Mesodermal cell (in vitro differentiated cells): ENCODE results near the gene RYR2.

Source experiments
- H3K27ac ChIP-seq: 2 replicates; pipeline ENCODE4 v1.7.0; 2013; ENCODE audit warnings: mild to moderate bottlenecking, low read depth, low read length, moderate library complexity; ENCODE audit not compliant: severe bottlenecking
- H3K36me3 ChIP-seq: 2 replicates; pipeline ENCODE4 v1.7.1; 2013; ENCODE audit warnings: mild to moderate bottlenecking, low read length, moderate library complexity; ENCODE audit not compliant: control insufficient read depth, insufficient read depth
- H3K4me1 ChIP-seq: one replicate; pipeline ENCODE4 v1.7.1; 2013; ENCODE audit warnings: mild to moderate bottlenecking, low read length; ENCODE audit not compliant: insufficient read depth, control insufficient read depth, poor library complexity, severe bottlenecking
- H3K4me3 ChIP-seq: 2 replicates; pipeline ENCODE4 v1.7.0; 2013; ENCODE audit warnings: low read length, control low read depth, mild to moderate bottlenecking; ENCODE audit not compliant: insufficient read depth, poor library complexity, severe bottlenecking; ENCODE audit errors: extremely low read depth
- H3K9me3 ChIP-seq: 2 replicates; pipeline ENCODE4 v1.7.1; 2013; ENCODE audit warnings: mild to moderate bottlenecking, low read length, moderate library complexity; ENCODE audit not compliant: control insufficient read depth
- WGBS, 2 experiments: methylation state at CpG; one replicate each; pipeline ENCODE4 v1.1.5; 2013; ENCODE audit warnings: missing lambda C conversion rate in 2 of 2; ENCODE audit not compliant: insufficient coverage in 2 of 2; 5-methylcytosine and 5-hydroxymethylcytosine counted together

RYR2 gene

GRCh38 chr1:237428809-237429208 is 386.8 kb downstream of the RYR2 start:
- H3K27ac ChIP-seq, result no peak overlapping the region
- no peaks in the 10 kb centered on the region for H3K4me1 ChIP-seq
- H3K9me3 ChIP-seq, result no peaks in the 10 kb centered on the region
- WGBS, 2 experiments, result 80 to 100% methylated on average over 1 of the region's 4 CpGs
- no peaks in the 10 kb centered on the region for H3K36me3 ChIP-seq
- no peak overlapping the region for H3K4me3 ChIP-seq

- Histone ChIP-seq H3K36me3 (no peaks in the 10 kb centered on the region), H3K9me3 (no peaks in the 10 kb centered on the region), H3K4me3 (no peak overlapping the region), H3K4me1 (no peaks in the 10 kb centered on the region), H3K27ac (no peak overlapping the region)
- WGBS, 2 experiments, result 80 to 90% methylated on average over 2 to 3 of the region's 3 CpGs
Observed at GRCh38 chr1:237429252-237429651, 387.3 kb downstream of the RYR2 start.

DNA sequence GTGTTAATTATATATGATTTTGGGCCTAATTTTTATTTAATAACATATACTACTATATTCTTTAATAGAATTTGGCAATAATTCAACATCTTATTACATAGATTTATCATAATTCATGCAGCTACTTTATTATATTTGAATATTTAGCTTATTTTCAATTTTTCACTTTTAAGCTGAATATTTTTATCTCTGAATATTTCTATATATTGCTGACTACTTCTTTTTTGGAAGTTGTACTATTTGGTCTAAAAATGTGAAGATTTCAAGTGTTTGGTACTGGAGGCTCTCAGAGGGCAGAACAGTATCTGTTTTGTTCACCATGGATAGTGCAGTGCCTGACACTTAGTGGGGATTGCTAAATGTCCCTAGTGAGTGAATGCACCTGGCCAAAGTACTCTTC is 389.5 kb downstream of the RYR2 start:
- no peaks in the 10 kb centered on the region for H3K4me1 ChIP-seq
- no peak overlapping the region for H3K4me3 ChIP-seq
- H3K27ac ChIP-seq, result no peak overlapping the region
- H3K9me3 ChIP-seq, result no peaks in the 10 kb centered on the region
- H3K36me3 ChIP-seq, result no peaks in the 10 kb centered on the region

GRCh38 chr1:237440346-237440745 is 398.4 kb downstream of the RYR2 start:
- H3K27ac ChIP-seq, result no peak overlapping the region
- no peaks in the 10 kb centered on the region for H3K9me3 ChIP-seq
- no peaks in the 10 kb centered on the region for H3K36me3 ChIP-seq
- H3K4me1 ChIP-seq, result no peaks in the 10 kb centered on the region
- no CpG with 5 or more reads among the region's 2 CpGs for WGBS, 2 experiments
- no peak overlapping the region for H3K4me3 ChIP-seq

DNA sequence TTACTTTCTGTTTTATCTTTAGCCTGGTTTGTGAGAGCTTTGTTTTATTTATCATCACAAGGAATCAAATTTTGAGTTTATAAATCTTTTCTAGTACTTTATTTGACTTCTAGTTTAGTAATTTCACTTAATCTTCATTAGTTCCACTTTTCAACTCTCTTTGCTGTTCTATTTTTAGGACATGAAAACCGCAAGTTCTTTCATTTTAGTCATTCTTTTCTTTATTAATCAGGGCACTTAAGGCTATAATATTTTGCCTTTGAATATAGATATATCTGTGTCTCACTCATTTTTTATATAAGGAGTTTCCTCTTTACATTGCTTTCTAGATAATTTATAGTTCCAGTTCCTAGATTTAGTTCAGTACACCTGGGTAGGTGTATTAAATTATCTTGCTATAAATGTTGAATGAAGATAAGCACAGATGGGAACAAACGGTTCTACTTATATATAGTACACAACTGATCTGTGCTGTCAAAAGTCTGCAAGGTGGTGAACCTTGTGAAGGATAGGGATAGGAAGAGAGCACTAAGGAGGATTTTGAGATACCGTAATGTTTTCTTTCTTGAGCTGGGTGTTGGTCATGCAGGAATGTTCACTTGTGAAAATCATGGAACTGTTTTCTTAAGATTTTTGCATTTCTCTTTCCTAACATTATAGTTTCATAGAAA is 402.3 kb downstream of the RYR2 start:
- Histone ChIP-seq H3K9me3 (no peaks in the 10 kb centered on the region), H3K4me3 (no peak overlapping the region), H3K36me3 (no peaks in the 10 kb centered on the region), H3K4me1 (no peaks in the 10 kb centered on the region), H3K27ac (no peak overlapping the region)
- WGBS, 2 experiments, result no CpG with 5 or more reads among the region's 3 CpGs

DNA sequence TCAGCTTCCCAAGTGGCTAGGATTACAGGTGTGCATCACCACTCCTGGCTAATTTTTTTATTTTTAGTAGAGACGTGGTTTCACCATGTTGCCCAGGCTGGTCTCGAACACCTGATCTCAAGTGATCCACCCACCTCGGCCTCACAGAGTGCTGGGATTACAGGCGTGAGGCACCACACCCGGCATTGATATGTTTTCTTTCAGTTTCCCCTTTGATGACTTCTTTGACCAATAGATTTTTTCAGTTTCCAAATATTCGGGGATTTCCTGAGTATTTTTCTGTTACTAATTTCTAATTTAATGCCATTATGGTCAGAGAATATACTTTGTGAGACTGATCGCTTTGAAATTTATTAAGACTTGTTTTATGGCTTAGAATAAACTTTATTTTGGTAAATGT is 406.1 kb downstream of the RYR2 start:
- no peaks in the 10 kb centered on the region for H3K36me3 ChIP-seq
- 88 to 98% methylated on average over 5 of the region's 7 CpGs for WGBS, 2 experiments
- no peak overlapping the region for H3K4me3 ChIP-seq
- no peaks in the 10 kb centered on the region for H3K9me3 ChIP-seq
- H3K4me1 ChIP-seq, result no peaks in the 10 kb centered on the region
- no peak overlapping the region for H3K27ac ChIP-seq

DNA sequence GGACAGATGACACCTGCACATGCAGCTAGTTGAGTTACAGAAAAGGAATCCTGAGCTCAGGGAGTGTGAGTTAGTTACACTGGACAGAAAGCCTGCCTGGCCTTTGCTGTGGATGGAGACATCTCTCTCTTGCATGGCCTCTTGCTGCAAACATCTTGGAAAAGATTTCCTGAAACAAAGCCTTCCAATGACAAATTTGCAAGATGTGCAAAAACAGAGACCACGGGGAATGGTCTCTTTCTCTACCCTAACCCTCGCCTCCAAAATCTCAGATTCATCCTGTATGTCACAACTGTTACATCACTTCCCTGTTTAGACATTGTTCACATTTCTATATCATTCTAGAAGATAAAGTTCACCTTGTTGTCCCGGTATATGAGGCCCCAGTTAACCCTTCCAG is 415.6 kb downstream of the RYR2 start:
- WGBS, 2 experiments, result 93 to 97% methylated on average over 3 of the region's 3 CpGs
- no peak overlapping the region for H3K27ac ChIP-seq
- H3K9me3 ChIP-seq, result no peaks in the 10 kb centered on the region
- H3K4me3 ChIP-seq, result no peak overlapping the region
- no peaks in the 10 kb centered on the region for H3K4me1 ChIP-seq
- no peaks in the 10 kb centered on the region for H3K36me3 ChIP-seq

DNA sequence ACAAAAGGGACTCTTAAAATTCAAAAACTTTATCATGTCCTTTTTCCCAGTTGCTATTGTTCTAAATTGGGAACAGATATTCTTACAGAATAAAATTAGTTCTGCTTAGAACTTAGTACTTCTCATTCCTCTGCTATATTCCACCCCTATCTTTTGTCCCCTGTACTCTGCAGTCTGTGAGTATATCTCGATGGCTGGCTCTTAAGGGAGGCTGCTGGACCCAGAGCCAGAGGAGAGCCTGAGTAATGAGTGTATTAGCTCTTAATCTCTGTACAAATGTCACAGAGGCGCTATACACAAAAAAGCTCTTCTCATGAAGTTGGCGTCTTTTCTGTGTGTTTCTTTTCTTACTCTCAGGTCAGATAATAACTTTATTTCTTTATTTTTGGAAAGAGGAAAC is 425.3 kb downstream of the RYR2 start:
- Histone ChIP-seq H3K27ac (no peak overlapping the region), H3K4me3 (no peak overlapping the region), H3K9me3 (no peaks in the 10 kb centered on the region), H3K36me3 (no peaks in the 10 kb centered on the region), H3K4me1 (no peaks in the 10 kb centered on the region)
- WGBS, 2 experiments, result no CpG with 5 or more reads among the region's 3 CpGs

- H3K36me3 ChIP-seq, result no peaks in the 10 kb centered on the region
- H3K4me3 ChIP-seq, result no peak overlapping the region
- no peaks in the 10 kb centered on the region for H3K4me1 ChIP-seq
- 81 to 85% methylated on average over 6 to 7 of the region's 7 CpGs for WGBS, 2 experiments
- H3K9me3 ChIP-seq, result no peaks in the 10 kb centered on the region
- no peak overlapping the region for H3K27ac ChIP-seq
Observed at GRCh38 chr1:237470712-237471338, 428.8 kb downstream of the RYR2 start.

DNA sequence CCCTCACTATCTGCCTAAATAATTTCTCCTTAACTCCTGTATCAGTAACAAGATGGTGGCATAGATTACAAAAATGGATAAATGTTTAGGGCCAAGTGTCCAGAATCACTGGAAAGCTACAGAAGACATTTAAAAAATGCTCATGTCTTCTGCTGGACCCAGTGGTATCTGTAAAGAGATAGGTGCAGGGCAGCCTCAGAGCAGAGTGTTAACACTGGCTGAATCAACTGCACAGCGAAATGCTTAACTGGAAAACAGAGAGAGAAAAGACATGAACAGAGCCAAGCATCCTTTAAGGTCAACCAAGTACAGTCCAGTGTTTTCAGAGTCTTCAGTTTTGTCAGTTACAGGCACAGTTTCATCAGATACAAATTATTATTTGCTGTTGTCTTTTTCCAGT is 429.4 kb downstream of the RYR2 start:
- 17 to 56% methylated on average over 1 of the region's 1 CpG for WGBS, 2 experiments
- Histone ChIP-seq H3K4me3 (no peak overlapping the region), H3K9me3 (no peaks in the 10 kb centered on the region), H3K36me3 (no peaks in the 10 kb centered on the region), H3K4me1 (no peaks in the 10 kb centered on the region), H3K27ac (no peak overlapping the region)

DNA sequence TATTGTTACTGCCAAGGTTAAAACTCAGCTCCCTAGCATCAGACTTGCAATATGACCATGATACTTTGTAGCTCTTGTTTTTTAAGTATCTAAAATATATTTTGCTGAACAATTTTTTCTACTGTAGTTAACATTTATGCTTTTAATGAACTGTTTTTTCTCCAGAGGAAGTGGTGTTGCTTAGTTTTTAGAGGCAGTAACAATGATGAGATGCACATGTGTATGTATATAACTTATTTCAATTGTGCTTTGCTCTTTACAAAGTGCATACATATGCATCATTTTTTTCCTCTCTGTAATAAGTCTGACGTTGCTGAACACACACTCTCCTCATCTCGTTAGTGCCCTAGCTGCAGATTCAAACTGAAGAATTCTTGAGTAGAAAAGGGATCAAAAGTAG is 430.0 kb downstream of the RYR2 start:
- 67% methylated on average over 2 of the region's 2 CpGs; no CpG with 5 or more reads in 1 of the 2 experiments for WGBS, 2 experiments
- no peaks in the 10 kb centered on the region for H3K9me3 ChIP-seq
- no peaks in the 10 kb centered on the region for H3K36me3 ChIP-seq
- H3K27ac ChIP-seq, result no peak overlapping the region
- no peaks in the 10 kb centered on the region for H3K4me1 ChIP-seq
- no peak overlapping the region for H3K4me3 ChIP-seq
